A549 (cell line): ENCODE measurements around the gene TASOR. TPM values are rescaled to one million over a fixed set of nuclear protein-coding genes. Genes with fewer than 3 reads are reported as not detected.

Experiments
- ATAC-seq, 2 experiments: fragments of 200-7000 bp in 1 of 2; fragments of >200 bp in 1 of 2; cut with Nextera tagmentation in 1 of 2; cut with Tn5 transposase in 1 of 2; 3 replicates each; pipeline versions ENCODE4 v1.8.0 to v1.9.1; 2018 to 2020; ENCODE audit warnings: mild to moderate bottlenecking in 1 of 2, moderate library complexity in 1 of 2
- CTCF ChIA-PET: fragments of 300-600 bp; sonication (Branson Sonifier 250); formaldehyde crosslinking; extraction: SDS; loops from one replicate; lab custom pipeline; 2021; ENCODE audit warnings: antibody characterized with exemption, inconsistent platforms; lab: Yijun Ruan, JAX
- POLR2A ChIA-PET: fragments of 350-600 bp; formaldehyde crosslinking; extraction: SDS; loops from one replicate; lab custom pipeline; 2021; ENCODE audit warnings: antibody characterized with exemption, inconsistent platforms; lab: Yijun Ruan, JAX
- DNase-seq, 2 experiments: peaks; one replicate each; pipeline versions ENCODE4 v3.0.0 to v3.0.0-alpha.2; 2011 to 2016; ENCODE audit warnings: low read depth in 1 of 2, low spot score in 1 of 2
- FAIRE-seq: peaks from 2 replicates; lab custom pipeline; 2011; peaks lifted over from hg19 to GRCh38; lab: Jason Lieb, UNC
- H3K27ac ChIP-seq, 2 experiments: fragments of >200 bp; sonication (Bioruptor Twin); formaldehyde crosslinking; 3 replicates each; pipeline ENCODE4 v1.5.1; 2016 to 2017
- H3K4me1 ChIP-seq: fragments of >200 bp; sonication (Bioruptor Twin); formaldehyde crosslinking; 3 replicates; pipeline ENCODE4 v1.6.1; 2016
- H3K4me2 ChIP-seq: fragments of >200 bp; sonication (Bioruptor Twin); formaldehyde crosslinking; 3 replicates; pipeline ENCODE4 v1.6.1; 2016
- H3K4me3 ChIP-seq: fragments of >200 bp; sonication (Bioruptor Twin); formaldehyde crosslinking; 3 replicates; pipeline ENCODE4 v1.5.1; 2016
- H3K9me3 ChIP-seq: fragments of >200 bp; sonication (Bioruptor Twin); formaldehyde crosslinking; 3 replicates; pipeline ENCODE4 v1.6.1; 2016
- ATOH8 ChIP-seq: fragments of 250-450 bp; sonication (Bioruptor Pico); IDR thresholded peaks from 2 replicates; pipeline ENCODE4 v1.5.0; 2020; ENCODE audit warnings: low read depth, mild to moderate bottlenecking, moderate library complexity
- BHLHE40 ChIP-seq: IDR thresholded peaks from 2 replicates; pipeline ENCODE4 v1.6.1; 2012; ENCODE audit warnings: low read depth, low read length, inconsistent platforms
- CBX8 ChIP-seq: fragments of 200-600 bp; sonication (generic); IDR thresholded peaks from 2 replicates; pipeline ENCODE4 v1.6.1; 2016
- CHD2 ChIP-seq: fragments of 150-350 bp; IDR thresholded peaks from 2 replicates; pipeline ENCODE4 v1.6.1; 2014; ENCODE audit warnings: low read length; ENCODE audit not compliant: partially characterized antibody
- EHMT2 ChIP-seq: fragments of 200-600 bp; sonication (generic); IDR thresholded peaks from 2 replicates; pipeline ENCODE4 v1.6.1; 2016; ENCODE audit warnings: antibody characterized with exemption, low read depth, mild to moderate bottlenecking, moderate library complexity
- EP300 ChIP-seq, 2 experiments: fragments of >200 bp; sonication (Bioruptor Twin); formaldehyde crosslinking; IDR thresholded peaks; 2 replicates in 1 of 2; 3 replicates in 1 of 2; pipeline ENCODE4 v1.6.1; 2016 to 2017
- FOXS1 ChIP-seq: fragments of 250-450 bp; sonication (Bioruptor Pico); IDR thresholded peaks from 2 replicates; pipeline ENCODE4 v1.5.0; 2020; ENCODE audit warnings: mild to moderate bottlenecking, moderate library complexity
- HDAC2 ChIP-seq: fragments of 200-600 bp; sonication (generic); IDR thresholded peaks from 2 replicates; pipeline ENCODE4 v1.6.1; 2016
- HEYL ChIP-seq: fragments of 250-450 bp; sonication (Bioruptor Pico); IDR thresholded peaks from 2 replicates; pipeline ENCODE4 v1.8.0; 2021; ENCODE audit warnings: mild to moderate bottlenecking, moderate library complexity
- HOXB5 ChIP-seq: fragments of 250-450 bp; sonication (Bioruptor Pico); IDR thresholded peaks from 2 replicates; pipeline ENCODE4 v1.5.0; 2020; ENCODE audit warnings: mild to moderate bottlenecking, moderate library complexity
- KDM1A ChIP-seq: fragments of 200-600 bp; sonication (generic); IDR thresholded peaks from 2 replicates; pipeline ENCODE4 v1.6.1; 2016; ENCODE audit warnings: low read depth, mild to moderate bottlenecking
- MAFK ChIP-seq: fragments of 450-650 bp; IDR thresholded peaks from 2 replicates; pipeline ENCODE4 v1.6.1; 2014; ENCODE audit not compliant: partially characterized antibody
- NFE2L2 ChIP-seq: fragments of 150-350 bp; conservative IDR thresholded peaks from 2 replicates; pipeline ENCODE4 v1.6.1; 2014; ENCODE audit warnings: low read length
- RCOR1 ChIP-seq: fragments of 150-350 bp; IDR thresholded peaks from 2 replicates; pipeline ENCODE4 v1.6.1; 2014; ENCODE audit warnings: antibody characterized with exemption, low read length, low read depth
- RFX5 ChIP-seq: fragments of 450-650 bp; IDR thresholded peaks from 2 replicates; pipeline ENCODE4 v1.7.1; 2014; ENCODE audit warnings: antibody characterized with exemption, mild to moderate bottlenecking, moderate library complexity
- RNF2 ChIP-seq: fragments of 200-600 bp; sonication (generic); IDR thresholded peaks from 2 replicates; pipeline ENCODE4 v1.6.1; 2016; ENCODE audit warnings: low read depth, mild to moderate bottlenecking, antibody characterized with exemption, moderate library complexity, borderline replicate concordance
- SMC3 ChIP-seq: fragments of >200 bp; sonication (Bioruptor Twin); formaldehyde crosslinking; IDR thresholded peaks from 3 replicates; pipeline ENCODE4 v1.6.1; 2018; ENCODE audit warnings: inconsistent platforms
- ZC3H11A ChIP-seq: fragments of 450-650 bp; IDR thresholded peaks from 2 replicates; pipeline ENCODE4 v1.6.1; 2014; ENCODE audit warnings: antibody characterized with exemption, mild to moderate bottlenecking
- ZNF302 ChIP-seq: fragments of 250-450 bp; sonication (Bioruptor Pico); IDR thresholded peaks from 2 replicates; pipeline ENCODE4 v1.9.0; 2021; ENCODE audit warnings: inconsistent platforms, mild to moderate bottlenecking, moderate library complexity
- WGBS: methylation state at CpG from one replicate; pipeline ENCODE4 v1.1.6; 2017; ENCODE audit errors: missing lambda C conversion rate; 5-methylcytosine and 5-hydroxymethylcytosine counted together
- polyA plus RNA-seq, 4 experiments: library from polyadenylated mRNA; depleted of rRNA in 3 of 4; stranded (reverse); fragments of >200 nt; fragmentation: RNase III in 1 of 4; extraction: RNeasy Plus Mini Kit Qiagen cat#74134 plus additional on column Dnase treatment in 1 of 4; gene quantifications; 2 replicates in 3 of 4; 3 replicates in 1 of 4; pipeline ENCODE4 v1.2.3, GENCODE V29; 2011 to 2017
- TF ChIP-seq, protein P1 (sequence below): fragments of 150-350 bp; IDR thresholded peaks from 2 replicates; pipeline ENCODE4 v1.6.1; 2014; ENCODE audit warnings: low read depth, mild to moderate bottlenecking, low read length
- TF ChIP-seq, protein P2 (sequence below): fragments of 450-650 bp; IDR thresholded peaks from 2 replicates; pipeline ENCODE4 v1.6.1; 2014; ENCODE audit warnings: antibody characterized with exemption
- TF ChIP-seq, protein P3 (sequence below): IDR thresholded peaks from 2 replicates; pipeline ENCODE4 v1.6.1; 2012
- TF ChIP-seq, protein P4 (sequence below): fragments of 250-450 bp; sonication (Bioruptor Pico); IDR thresholded peaks from 2 replicates; pipeline ENCODE4 v1.5.0; 2021; ENCODE audit warnings: mild to moderate bottlenecking, moderate library complexity, borderline replicate concordance
- TF ChIP-seq, protein P5 (sequence below): fragments of 200-600 bp; sonication (generic); IDR thresholded peaks from 2 replicates; pipeline ENCODE4 v1.6.1; 2016; ENCODE audit warnings: antibody characterized with exemption, mild to moderate bottlenecking, moderate library complexity

Gene TASOR
- polyA plus RNA-seq, 2 of the 4 experiments (the other 2 are of a cell fraction) = 33.5 to 49.0 TPM

DNA sequence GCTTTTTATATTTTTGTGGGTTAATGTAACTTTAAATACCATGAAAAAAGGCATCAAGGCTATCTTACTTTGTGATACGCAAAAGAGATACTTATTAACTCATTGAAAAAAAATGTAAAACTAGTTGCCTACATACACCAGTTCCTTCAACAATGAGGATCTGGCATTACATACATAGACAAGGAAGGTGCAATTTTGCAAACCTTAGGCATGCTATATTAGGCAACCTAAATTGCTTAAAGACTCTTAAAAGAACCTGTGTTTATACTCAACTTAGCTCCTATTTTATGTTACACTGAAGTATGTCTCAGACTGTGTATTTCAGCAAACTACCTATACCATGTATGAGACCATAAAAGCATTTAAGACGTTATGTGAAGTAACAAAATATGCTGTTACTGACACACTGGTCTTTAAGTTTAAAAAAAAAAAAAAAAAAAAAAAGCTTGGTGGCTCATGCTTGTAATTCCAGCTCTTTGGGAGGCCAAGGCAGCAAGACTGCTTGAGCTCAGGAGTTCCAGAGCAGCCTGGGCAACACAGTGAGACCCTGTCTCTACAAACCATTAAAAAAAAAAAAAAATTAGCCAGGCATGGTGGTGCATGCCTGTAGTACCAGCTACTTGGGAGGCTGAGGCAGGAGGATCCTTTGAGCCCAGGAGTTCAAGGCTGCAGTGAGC, 9.1 kb downstream of the TASOR start:
- Histone ChIP-seq H3K27ac (no peak overlapping the region), H3K4me2 (no peak overlapping the region), H3K4me3 (no peak overlapping the region), H3K9me3 (no peaks in the 10 kb centered on the region), H3K4me1 (no peaks in the 10 kb centered on the region)
- no peak for ATAC-seq
- FAIRE-seq = no peak
- ChIA-PET POLR2A (interaction anchor here (0.5 to 1.9 kb wide), 6 partner anchors 9 to 250 kb away, joined by 3 to 18 read pairs (median 4); partner anchors contain the start of gene TASOR), CTCF (no interaction called here)
- no peak for DNase-seq
- WGBS = 79% methylated on average over 2 of the region's 2 CpGs
- TF ChIP-seq CBX8 = no peak
- no peak for TF ChIP-seq RFX5
- TF ChIP-seq, protein P1, sequence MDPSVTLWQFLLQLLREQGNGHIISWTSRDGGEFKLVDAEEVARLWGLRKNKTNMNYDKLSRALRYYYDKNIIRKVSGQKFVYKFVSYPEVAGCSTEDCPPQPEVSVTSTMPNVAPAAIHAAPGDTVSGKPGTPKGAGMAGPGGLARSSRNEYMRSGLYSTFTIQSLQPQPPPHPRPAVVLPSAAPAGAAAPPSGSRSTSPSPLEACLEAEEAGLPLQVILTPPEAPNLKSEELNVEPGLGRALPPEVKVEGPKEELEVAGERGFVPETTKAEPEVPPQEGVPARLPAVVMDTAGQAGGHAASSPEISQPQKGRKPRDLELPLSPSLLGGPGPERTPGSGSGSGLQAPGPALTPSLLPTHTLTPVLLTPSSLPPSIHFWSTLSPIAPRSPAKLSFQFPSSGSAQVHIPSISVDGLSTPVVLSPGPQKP = no peak
- TF ChIP-seq ZNF302 (CRISPR knock-in tag) = no peak
- TF ChIP-seq HOXB5 (CRISPR knock-in tag) = no peak
- TF ChIP-seq HDAC2 = no peak
- no peak for TF ChIP-seq NFE2L2
- no peak for TF ChIP-seq ZC3H11A
- TF ChIP-seq SMC3 = no peak
- TF ChIP-seq RCOR1 = no peak
- no peak for TF ChIP-seq HEYL (CRISPR knock-in tag)
- TF ChIP-seq EP300 (IDR thresholded peaks at IDR 0.05) = no peak
- TF ChIP-seq, protein P2, sequence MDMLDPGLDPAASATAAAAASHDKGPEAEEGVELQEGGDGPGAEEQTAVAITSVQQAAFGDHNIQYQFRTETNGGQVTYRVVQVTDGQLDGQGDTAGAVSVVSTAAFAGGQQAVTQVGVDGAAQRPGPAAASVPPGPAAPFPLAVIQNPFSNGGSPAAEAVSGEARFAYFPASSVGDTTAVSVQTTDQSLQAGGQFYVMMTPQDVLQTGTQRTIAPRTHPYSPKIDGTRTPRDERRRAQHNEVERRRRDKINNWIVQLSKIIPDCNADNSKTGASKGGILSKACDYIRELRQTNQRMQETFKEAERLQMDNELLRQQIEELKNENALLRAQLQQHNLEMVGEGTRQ = no peak

GRCh38 chr3:56667973-56668579, 15.0 kb downstream of the TASOR start:
- DNase-seq = no peak
- WGBS = 78% methylated on average over 3 of the region's 3 CpGs
- TF ChIP-seq SMC3 (no peak), ATOH8 (CRISPR knock-in tag) (no peak), HOXB5 (CRISPR knock-in tag) (no peak), MAFK (no peak), CHD2 (no peak), ZC3H11A (no peak), RNF2 (no peak), NFE2L2 (no peak), KDM1A (no peak), BHLHE40 (no peak), EHMT2 (no peak), FOXS1 (CRISPR knock-in tag) (no peak)
- TF ChIP-seq, protein P3, sequence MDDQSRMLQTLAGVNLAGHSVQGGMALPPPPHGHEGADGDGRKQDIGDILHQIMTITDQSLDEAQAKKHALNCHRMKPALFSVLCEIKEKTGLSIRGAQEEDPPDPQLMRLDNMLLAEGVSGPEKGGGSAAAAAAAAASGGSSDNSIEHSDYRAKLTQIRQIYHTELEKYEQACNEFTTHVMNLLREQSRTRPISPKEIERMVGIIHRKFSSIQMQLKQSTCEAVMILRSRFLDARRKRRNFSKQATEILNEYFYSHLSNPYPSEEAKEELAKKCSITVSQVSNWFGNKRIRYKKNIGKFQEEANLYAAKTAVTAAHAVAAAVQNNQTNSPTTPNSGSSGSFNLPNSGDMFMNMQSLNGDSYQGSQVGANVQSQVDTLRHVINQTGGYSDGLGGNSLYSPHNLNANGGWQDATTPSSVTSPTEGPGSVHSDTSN = no peak
- TF ChIP-seq, protein P4, sequence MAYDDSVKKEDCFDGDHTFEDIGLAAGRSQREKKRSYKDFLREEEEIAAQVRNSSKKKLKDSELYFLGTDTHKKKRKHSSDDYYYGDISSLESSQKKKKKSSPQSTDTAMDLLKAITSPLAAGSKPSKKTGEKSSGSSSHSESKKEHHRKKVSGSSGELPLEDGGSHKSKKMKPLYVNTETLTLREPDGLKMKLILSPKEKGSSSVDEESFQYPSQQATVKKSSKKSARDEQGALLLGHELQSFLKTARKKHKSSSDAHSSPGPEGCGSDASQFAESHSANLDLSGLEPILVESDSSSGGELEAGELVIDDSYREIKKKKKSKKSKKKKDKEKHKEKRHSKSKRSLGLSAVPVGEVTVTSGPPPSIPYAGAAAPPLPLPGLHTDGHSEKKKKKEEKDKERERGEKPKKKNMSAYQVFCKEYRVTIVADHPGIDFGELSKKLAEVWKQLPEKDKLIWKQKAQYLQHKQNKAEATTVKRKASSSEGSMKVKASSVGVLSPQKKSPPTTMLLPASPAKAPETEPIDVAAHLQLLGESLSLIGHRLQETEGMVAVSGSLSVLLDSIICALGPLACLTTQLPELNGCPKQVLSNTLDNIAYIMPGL = no peak
- TF ChIP-seq, protein P1 = no peak
- TF ChIP-seq, protein P5, sequence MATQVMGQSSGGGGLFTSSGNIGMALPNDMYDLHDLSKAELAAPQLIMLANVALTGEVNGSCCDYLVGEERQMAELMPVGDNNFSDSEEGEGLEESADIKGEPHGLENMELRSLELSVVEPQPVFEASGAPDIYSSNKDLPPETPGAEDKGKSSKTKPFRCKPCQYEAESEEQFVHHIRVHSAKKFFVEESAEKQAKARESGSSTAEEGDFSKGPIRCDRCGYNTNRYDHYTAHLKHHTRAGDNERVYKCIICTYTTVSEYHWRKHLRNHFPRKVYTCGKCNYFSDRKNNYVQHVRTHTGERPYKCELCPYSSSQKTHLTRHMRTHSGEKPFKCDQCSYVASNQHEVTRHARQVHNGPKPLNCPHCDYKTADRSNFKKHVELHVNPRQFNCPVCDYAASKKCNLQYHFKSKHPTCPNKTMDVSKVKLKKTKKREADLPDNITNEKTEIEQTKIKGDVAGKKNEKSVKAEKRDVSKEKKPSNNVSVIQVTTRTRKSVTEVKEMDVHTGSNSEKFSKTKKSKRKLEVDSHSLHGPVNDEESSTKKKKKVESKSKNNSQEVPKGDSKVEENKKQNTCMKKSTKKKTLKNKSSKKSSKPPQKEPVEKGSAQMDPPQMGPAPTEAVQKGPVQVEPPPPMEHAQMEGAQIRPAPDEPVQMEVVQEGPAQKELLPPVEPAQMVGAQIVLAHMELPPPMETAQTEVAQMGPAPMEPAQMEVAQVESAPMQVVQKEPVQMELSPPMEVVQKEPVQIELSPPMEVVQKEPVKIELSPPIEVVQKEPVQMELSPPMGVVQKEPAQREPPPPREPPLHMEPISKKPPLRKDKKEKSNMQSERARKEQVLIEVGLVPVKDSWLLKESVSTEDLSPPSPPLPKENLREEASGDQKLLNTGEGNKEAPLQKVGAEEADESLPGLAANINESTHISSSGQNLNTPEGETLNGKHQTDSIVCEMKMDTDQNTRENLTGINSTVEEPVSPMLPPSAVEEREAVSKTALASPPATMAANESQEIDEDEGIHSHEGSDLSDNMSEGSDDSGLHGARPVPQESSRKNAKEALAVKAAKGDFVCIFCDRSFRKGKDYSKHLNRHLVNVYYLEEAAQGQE = no peak

More at GRCh38 chr3:56667973-56668579, 15.0 kb downstream of the TASOR start:
- H3K4me3 ChIP-seq = no peak overlapping the region
- H3K9me3 ChIP-seq = no peaks in the 10 kb centered on the region
- no peak for FAIRE-seq
- ATAC-seq = no peak
- no peaks in the 10 kb centered on the region for H3K4me1 ChIP-seq
- ChIA-PET POLR2A (no interaction called here), CTCF (interaction anchor here (0.7 kb wide), 1 partner anchor 12 kb away, joined by 3 read pairs; no protein-coding TSS in a partner anchor)
- no peak overlapping the region for H3K27ac ChIP-seq
- H3K4me2 ChIP-seq = no peak overlapping the region
